Endothelial cell of hepatic sinusoid (primary cell): ENCODE data around the gene CRELD1.

Experiments
- in situ Hi-C: cut with HindIII; loops from 2 replicates; pipeline ENCODE4 v1.10.0; 2017; ENCODE audit warnings: low sequenced_read_pairs

The CRELD1 gene

GRCh38 chr3:9903238-9903624, 30.4 kb upstream of the CRELD1 start:
- in situ Hi-C loops, result loop anchor here (5.0 kb wide), 1 partner anchor 51 kb away; no protein-coding TSS in a partner anchor

- in situ Hi-C loops, result loop anchor here (5.0 kb wide), 1 partner anchor 52 kb away; no protein-coding TSS in a partner anchor
Measured at GRCh38 chr3:9903904-9904303, 29.7 kb upstream of the CRELD1 start.

- in situ Hi-C loops, result no loop called here
Measured at GRCh38 chr3:9906480-9906879, 27.2 kb upstream of the CRELD1 start.

GRCh38 chr3:9908286-9908685, 25.3 kb upstream of the CRELD1 start:
- in situ Hi-C loops, result no loop called here

- in situ Hi-C loops, result no loop called here
Measured at GRCh38 chr3:9909221-9910013, 24.2 kb upstream of the CRELD1 start.

GRCh38 chr3:9911863-9912262, 21.8 kb upstream of the CRELD1 start:
- in situ Hi-C loops, result no loop called here

GRCh38 chr3:9912294-9912935, 21.2 kb upstream of the CRELD1 start:
- in situ Hi-C loops, result no loop called here

GRCh38 chr3:9913601-9914000, 20.0 kb upstream of the CRELD1 start:
- in situ Hi-C loops, result no loop called here

- in situ Hi-C loops, result no loop called here
Measured at GRCh38 chr3:9914011-9914410, 19.6 kb upstream of the CRELD1 start.

- in situ Hi-C loops, result no loop called here
Measured at GRCh38 chr3:9914559-9915253, 18.9 kb upstream of the CRELD1 start.

GRCh38 chr3:9915254-9916141, 18.1 kb upstream of the CRELD1 start:
- in situ Hi-C loops, result no loop called here

- in situ Hi-C loops, result no loop called here
Measured at GRCh38 chr3:9916346-9916733, 17.3 kb upstream of the CRELD1 start.

GRCh38 chr3:9916734-9917680, 16.6 kb upstream of the CRELD1 start, which contains the start of gene IL17RC:
Gene IL17RC (plus strand): TSS chr3:9917098. CDS start chr3:9917316, 218 bp downstream.
- in situ Hi-C loops, result no loop called here

GRCh38 chr3:9917820-9918219, 15.8 kb upstream of the CRELD1 start:
- in situ Hi-C loops, result no loop called here

GRCh38 chr3:9918261-9919038, 15.2 kb upstream of the CRELD1 start:
- in situ Hi-C loops, result no loop called here

GRCh38 chr3:9928158-9928557, 5.5 kb upstream of the CRELD1 start:
- in situ Hi-C loops, result loop anchor here (5.0 kb wide), 1 partner anchor 76 kb away; no protein-coding TSS in a partner anchor

GRCh38 chr3:9930804-9931418, 2.7 kb upstream of the CRELD1 start:
- in situ Hi-C loops, result loop anchor here (5.0 kb wide), 1 partner anchor 101 kb away; no protein-coding TSS in a partner anchor

GRCh38 chr3:9932535-9932842, 1.1 kb upstream of the CRELD1 start:
- in situ Hi-C loops, result loop anchor here (5.0 kb wide), 1 partner anchor 100 kb away; no protein-coding TSS in a partner anchor
